Mesenchymal stem cell (in vitro differentiated cells and primary cell): ENCODE data around the gene UTP3.
"Not testable (repeated sequence)": the region's sequence is repeated elsewhere in the genome, so short reads cannot be mapped to it uniquely, and the experiment has no call there.

Experiments used
- DNase-seq: peaks from one replicate; pipeline ENCODE4 v3.0.0-alpha.2; 2013
- H2AFZ ChIP-seq: one replicate; pipeline ENCODE4 v1.6.1; 2013; ENCODE audit warnings: low read depth, mild to moderate bottlenecking, control low read depth, inconsistent platforms, low read length, moderate library complexity
- H2AK5ac ChIP-seq: 2 replicates; pipeline ENCODE4 v1.6.1; 2013; ENCODE audit warnings: low read length, moderate library complexity, mild to moderate bottlenecking, inconsistent platforms; ENCODE audit not compliant: severe bottlenecking
- H2BK120ac ChIP-seq: one replicate; pipeline ENCODE4 v1.6.1; 2013; ENCODE audit warnings: low read depth, mild to moderate bottlenecking, inconsistent platforms, low read length, moderate library complexity
- H2BK12ac ChIP-seq, 2 experiments: one replicate each; pipeline ENCODE4 v1.6.1; 2013; ENCODE audit warnings: inconsistent platforms in 2 of 2, low read length in 2 of 2, mild to moderate bottlenecking in 2 of 2, moderate library complexity in 2 of 2, control low read depth in 1 of 2
- H2BK15ac ChIP-seq: one replicate; pipeline ENCODE4 v1.6.1; 2013; ENCODE audit warnings: mild to moderate bottlenecking, low read depth, inconsistent platforms; ENCODE audit not compliant: poor library complexity, severe bottlenecking
- H2BK5ac ChIP-seq: 2 replicates; pipeline ENCODE4 v1.6.1; 2013; ENCODE audit warnings: low read depth, mild to moderate bottlenecking, low read length, control low read depth, inconsistent platforms; ENCODE audit not compliant: poor library complexity, severe bottlenecking
- H3K14ac ChIP-seq, 2 experiments: one replicate each; pipeline ENCODE4 v1.6.1; 2013; ENCODE audit warnings: inconsistent platforms in 2 of 2, low read length in 2 of 2, control low read depth in 1 of 2, mild to moderate bottlenecking in 1 of 2, moderate library complexity in 1 of 2
- H3K18ac ChIP-seq, 2 experiments: one replicate each; pipeline ENCODE4 v1.6.1; 2013; ENCODE audit warnings: inconsistent platforms in 2 of 2, low read length in 2 of 2, control low read depth in 1 of 2, low read depth in 1 of 2, mild to moderate bottlenecking in 1 of 2
- H3K23ac ChIP-seq, 2 experiments: one replicate each; pipeline ENCODE4 v1.6.1; 2013; ENCODE audit warnings: inconsistent platforms in 2 of 2, low read length in 2 of 2, mild to moderate bottlenecking in 2 of 2, moderate library complexity in 2 of 2, control low read depth in 1 of 2
- H3K27ac ChIP-seq: 2 replicates; pipeline ENCODE4 v1.5.1; 2013; ENCODE audit warnings: mild to moderate bottlenecking, moderate library complexity, low read length, control low read depth, inconsistent platforms; ENCODE audit not compliant: poor library complexity, severe bottlenecking
- H3K27me3 ChIP-seq, 2 experiments: 2 replicates each; pipeline versions ENCODE4 v1.6.1 to v1.7.0; 2013; ENCODE audit warnings: low read length in 2 of 2, mild to moderate bottlenecking in 2 of 2, moderate library complexity in 2 of 2, control low read depth in 1 of 2, inconsistent platforms in 1 of 2; ENCODE audit not compliant: control insufficient read depth in 1 of 2, insufficient read depth in 1 of 2
- H3K36me3 ChIP-seq, 2 experiments: 2 replicates each; pipeline versions ENCODE4 v1.6.1 to v1.7.0; 2013; ENCODE audit warnings: low read length in 2 of 2, control low read depth in 1 of 2, inconsistent platforms in 1 of 2, low read depth in 1 of 2, mild to moderate bottlenecking in 1 of 2; ENCODE audit not compliant: insufficient read depth in 2 of 2, control insufficient read depth in 1 of 2
- H3K4ac ChIP-seq, 2 experiments: one replicate each; pipeline ENCODE4 v1.6.1; 2013; ENCODE audit warnings: inconsistent platforms in 2 of 2, low read length in 2 of 2, mild to moderate bottlenecking in 2 of 2, moderate library complexity in 2 of 2, control low read depth in 1 of 2, low read depth in 1 of 2
- H3K4me1 ChIP-seq: 2 replicates; pipeline ENCODE4 v1.6.1; 2013; ENCODE audit warnings: low read depth, low read length, control low read depth; ENCODE audit not compliant: control insufficient read depth, insufficient read depth
- H3K4me2 ChIP-seq: 2 replicates; pipeline ENCODE4 v1.6.1; 2013; ENCODE audit warnings: low read length, mild to moderate bottlenecking, inconsistent platforms; ENCODE audit not compliant: poor library complexity, severe bottlenecking
- H3K4me3 ChIP-seq, 2 experiments: 2 replicates each; pipeline versions ENCODE4 v1.5.1 to v1.7.0; 2013; ENCODE audit warnings: low read length in 2 of 2, mild to moderate bottlenecking in 2 of 2, control low read depth in 1 of 2, low read depth in 1 of 2; ENCODE audit not compliant: insufficient read depth in 1 of 2
- H3K79me1 ChIP-seq: replicated peaks from 2 replicates; pipeline ENCODE4 v1.6.1; 2013; ENCODE audit warnings: mild to moderate bottlenecking, control low read depth, low read length, inconsistent platforms; ENCODE audit not compliant: poor library complexity, severe bottlenecking
- H3K9ac ChIP-seq: 2 replicates; pipeline ENCODE4 v1.7.0; 2013; ENCODE audit warnings: mild to moderate bottlenecking, low read length, moderate library complexity
- H3K9me3 ChIP-seq: 2 replicates; pipeline ENCODE4 v1.7.0; 2013; ENCODE audit warnings: mild to moderate bottlenecking, low read length; ENCODE audit not compliant: control insufficient read depth
- H4K8ac ChIP-seq: one replicate; pipeline ENCODE4 v1.6.1; 2013; ENCODE audit warnings: inconsistent platforms, mild to moderate bottlenecking, low read length, moderate library complexity
- H4K91ac ChIP-seq: one replicate; pipeline ENCODE4 v1.6.1; 2013; ENCODE audit warnings: mild to moderate bottlenecking, low read length, inconsistent platforms
- WGBS: methylation state at CpG from one replicate; pipeline ENCODE4 v1.1.7; 2013; ENCODE audit warnings: mixed read lengths; 5-methylcytosine and 5-hydroxymethylcytosine counted together

The UTP3 gene

DNA sequence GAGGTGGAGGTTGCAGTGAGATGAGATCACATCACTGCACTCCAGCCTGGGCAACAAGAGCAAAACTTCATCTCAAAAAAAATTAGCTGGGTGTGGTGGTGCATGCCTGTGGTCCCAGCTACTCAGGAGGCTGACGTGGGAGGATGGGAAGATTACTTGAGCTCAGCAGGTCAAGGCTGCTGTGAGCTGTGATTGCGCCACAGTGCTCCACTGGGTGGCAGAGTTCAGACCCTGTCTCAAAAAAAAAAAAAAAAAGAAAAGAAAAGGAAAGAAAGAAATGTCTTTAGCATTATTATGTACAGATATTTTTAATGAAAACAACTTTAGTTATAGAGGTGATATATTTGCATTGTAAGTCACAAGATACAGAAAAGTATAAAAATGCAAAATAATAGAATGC is 47.6 kb downstream of the UTP3 start:
- not testable (repeated sequence) for H3K4me2 ChIP-seq, H2BK120ac ChIP-seq, H3K14ac ChIP-seq, H2AK5ac ChIP-seq, H3K9me3 ChIP-seq, H2BK5ac ChIP-seq, H3K23ac ChIP-seq, H4K91ac ChIP-seq, H3K4me3 ChIP-seq, H2BK15ac ChIP-seq, H3K9ac ChIP-seq, H3K4ac ChIP-seq, H4K8ac ChIP-seq, H3K27ac ChIP-seq, H2BK12ac ChIP-seq, H3K4me1 ChIP-seq, H3K18ac ChIP-seq, H2AFZ ChIP-seq, H3K27me3 ChIP-seq
- peak; percentile 37 for DNase-seq
- 72% methylated on average over 2 of the region's 2 CpGs for WGBS
- H3K79me1 ChIP-seq, result peaks cover 11% of the 10 kb centered on the region
- H3K36me3 ChIP-seq, result peaks cover 0 to 15% of the 10 kb centered on the region in 2 experiments

- H3K27ac ChIP-seq, result no peak overlapping the region
- no peak overlapping the region for H3K23ac ChIP-seq
- H3K4me2 ChIP-seq, result no peak overlapping the region
- no peak overlapping the region for H2BK5ac ChIP-seq
- H2BK12ac ChIP-seq, result no peak overlapping the region
- H2BK120ac ChIP-seq, result no peak overlapping the region
- H3K18ac ChIP-seq, result no peak overlapping the region
- no peaks in the 10 kb centered on the region for H3K4me1 ChIP-seq
- no peak overlapping the region for H2BK15ac ChIP-seq
- H3K14ac ChIP-seq, result no peak overlapping the region
- no peaks in the 10 kb centered on the region for H3K27me3 ChIP-seq
- H4K8ac ChIP-seq, result no peak overlapping the region
- H2AK5ac ChIP-seq, result no peak overlapping the region
- no peak overlapping the region for H4K91ac ChIP-seq
- H3K4ac ChIP-seq, result no peak overlapping the region
- no peaks in the 10 kb centered on the region for H3K9me3 ChIP-seq
- no peak overlapping the region for H3K4me3 ChIP-seq
- no peak overlapping the region for H3K9ac ChIP-seq
- peaks cover 10% of the 10 kb centered on the region for H3K79me1 ChIP-seq
- peaks cover 0 to 10% of the 10 kb centered on the region in 2 experiments for H3K36me3 ChIP-seq
- WGBS, result 100% methylated on average over 1 of the region's 1 CpG
- no peak overlapping the region for H2AFZ ChIP-seq
- no peak for DNase-seq
These were observed 48.7 kb downstream of the UTP3 start for GRCh38 chr4:70737006-70737405.

DNA sequence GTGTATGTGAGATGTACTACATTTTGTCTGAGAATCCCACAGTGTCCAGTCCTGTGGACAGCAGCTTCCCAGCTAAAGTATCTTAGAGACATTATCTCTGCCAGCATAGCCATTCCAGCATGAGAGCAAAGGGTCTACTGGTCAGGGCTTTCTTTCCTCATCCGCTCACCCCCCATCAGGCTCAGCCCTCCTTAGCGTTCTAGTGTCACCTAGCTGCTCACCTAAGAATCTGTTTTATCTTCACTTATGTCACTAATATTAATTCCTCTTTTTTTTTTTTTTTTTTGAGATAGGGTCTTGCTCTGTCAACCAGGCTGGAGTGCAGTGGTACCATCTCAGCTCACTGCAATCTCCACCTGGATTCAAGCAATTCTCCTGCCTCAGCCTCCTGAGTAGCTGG is 49.1 kb downstream of the UTP3 start:
- Histone ChIP-seq H3K4me3 (no peak overlapping the region), H3K36me3 (peaks cover 0 to 9% of the 10 kb centered on the region in 2 experiments), H3K9me3 (no peaks in the 10 kb centered on the region), H2BK15ac (no peak overlapping the region), H2BK120ac (no peak overlapping the region), H3K9ac (no peak overlapping the region), H3K4me1 (peaks cover 2% of the 10 kb centered on the region), H3K27me3 (no peaks in the 10 kb centered on the region), H2AK5ac (no peak overlapping the region), H4K8ac (no peak overlapping the region), H2BK12ac (no peak overlapping the region), H3K27ac (no peak overlapping the region), H2AFZ (no peak overlapping the region), H3K4ac (no peak overlapping the region), H3K14ac (no peak overlapping the region), H3K18ac (no peak overlapping the region), H3K4me2 (no peak overlapping the region), H3K79me1 (peaks cover 12% of the 10 kb centered on the region), H4K91ac (no peak overlapping the region), H2BK5ac (no peak overlapping the region), H3K23ac (no peak overlapping the region)
- WGBS, result 100% methylated on average over 1 of the region's 2 CpGs
- DNase-seq, result no peak

GRCh38 chr4:70739496-70740337 is 51.4 kb downstream of the UTP3 start:
- Histone ChIP-seq H3K14ac (no peak overlapping the region), H2BK5ac (no peak overlapping the region), H4K8ac (no peak overlapping the region), H3K9ac (no peak overlapping the region), H3K4me2 (no peak overlapping the region), H3K18ac (no peak overlapping the region), H3K23ac (no peak overlapping the region), H3K27me3 (no peaks in the 10 kb centered on the region), H2AK5ac (no peak overlapping the region), H3K9me3 (no peaks in the 10 kb centered on the region), H2AFZ (no peak overlapping the region), H4K91ac (no peak overlapping the region), H2BK15ac (no peak overlapping the region), H2BK12ac (no peak overlapping the region), H3K4ac (no peak overlapping the region), H3K27ac (no peak overlapping the region), H2BK120ac (no peak overlapping the region), H3K79me1 (peaks cover 14% of the 10 kb centered on the region), H3K4me1 (peaks cover 2% of the 10 kb centered on the region), H3K36me3 (peaks cover 0 to 11% of the 10 kb centered on the region in 2 experiments), H3K4me3 (no peak overlapping the region)
- 82% methylated on average over 5 of the region's 6 CpGs for WGBS
- peak; percentile 37 for DNase-seq
